ENCODE data around the gene MEX3A. TPM values are rescaled to one million over a fixed set of nuclear protein-coding genes. Genes with fewer than 3 reads are reported as not detected.
"Not testable (repeated sequence)": the region's sequence is repeated elsewhere in the genome, so short reads cannot be mapped to it uniquely, and the experiment has no call there.

The MEX3A gene
- total RNA-seq, 1 experiment from 2014 or later = 5.0 TPM

- BruUV-seq (replicated peaks) = no TSS peak
- peaks cover 30% of the 10 kb centered on the region for H3K36me3 Mint-ChIP-seq (ENCODE audit: insufficient read depth, unreplicated experiment)
- intact Hi-C loops (cut with micrococcal nuclease; ENCODE audit: unreplicated experiment) = no loop called here
- H3K4me3 Mint-ChIP-seq (ENCODE audit: low read depth, unreplicated experiment) = no peak overlapping the region
- CTCF ChIA-PET = no interaction called here
- no peak for TF ChIP-seq CTCF (IDR thresholded peaks at IDR 0.05; ENCODE audit: unreplicated experiment)
- DNase-seq = no peak
- no peaks in the 10 kb centered on the region for H3K4me1 Mint-ChIP-seq (ENCODE audit: low read depth, unreplicated experiment)
- H3K27me3 Mint-ChIP-seq (ENCODE audit: unreplicated experiment) = no peaks in the 10 kb centered on the region
- no peak overlapping the region for H3K27ac Mint-ChIP-seq (ENCODE audit: unreplicated experiment)
- H3K9me3 Mint-ChIP-seq (ENCODE audit: low read depth, unreplicated experiment) = no peaks in the 10 kb centered on the region
Measured at GRCh38 chr1:156072251-156072650, 10.0 kb downstream of the MEX3A start.

- DNase-seq; H3K27me3 Mint-ChIP-seq (ENCODE audit: unreplicated experiment); H3K9me3 Mint-ChIP-seq (ENCODE audit: low read depth, unreplicated experiment); H3K4me1 Mint-ChIP-seq (ENCODE audit: low read depth, unreplicated experiment); H3K27ac Mint-ChIP-seq (ENCODE audit: unreplicated experiment); BruUV-seq (replicated peaks); H3K4me3 Mint-ChIP-seq (ENCODE audit: low read depth, unreplicated experiment); intact Hi-C loops (cut with micrococcal nuclease; ENCODE audit: unreplicated experiment): not testable (repeated sequence)
- peaks cover 39% of the 10 kb centered on the region for H3K36me3 Mint-ChIP-seq (ENCODE audit: insufficient read depth, unreplicated experiment)
- CTCF ChIA-PET = interaction anchor here (0.7 kb wide), 1 partner anchor 88 kb away, joined by 3 read pairs; no protein-coding TSS in a partner anchor
Measured at GRCh38 chr1:156071332-156071816, 10.9 kb downstream of the MEX3A start.

GRCh38 chr1:156070548-156070947 is 11.7 kb downstream of the MEX3A start:
- Mint-ChIP-seq H3K9me3 (ENCODE audit: low read depth, unreplicated experiment) (no peaks in the 10 kb centered on the region), H3K4me1 (ENCODE audit: low read depth, unreplicated experiment) (peaks cover 5% of the 10 kb centered on the region), H3K27me3 (ENCODE audit: unreplicated experiment) (no peaks in the 10 kb centered on the region), H3K27ac (ENCODE audit: unreplicated experiment) (no peak overlapping the region), H3K36me3 (ENCODE audit: insufficient read depth, unreplicated experiment) (peaks cover 45% of the 10 kb centered on the region), H3K4me3 (ENCODE audit: low read depth, unreplicated experiment) (no peak overlapping the region)
- no peak for TF ChIP-seq CTCF (IDR thresholded peaks at IDR 0.05; ENCODE audit: unreplicated experiment)
- CTCF ChIA-PET = interaction anchor here (0.7 kb wide), 1 partner anchor 87 kb away, joined by 3 read pairs; no protein-coding TSS in a partner anchor
- BruUV-seq (replicated peaks) = no TSS peak
- no peak for DNase-seq
- intact Hi-C loops (cut with micrococcal nuclease; ENCODE audit: unreplicated experiment) = no loop called here

GRCh38 chr1:156069490-156070455 is 12.5 kb downstream of the MEX3A start:
- TF ChIP-seq CTCF (IDR thresholded peaks at IDR 0.05; ENCODE audit: unreplicated experiment) = no peak
- intact Hi-C loops (cut with micrococcal nuclease; ENCODE audit: unreplicated experiment) = loop anchor here (5.0 kb wide), 1 partner anchor 127 kb away; the partner anchor contains the start of gene RXFP4
- Mint-ChIP-seq H3K27me3 (ENCODE audit: unreplicated experiment) (no peaks in the 10 kb centered on the region), H3K4me3 (ENCODE audit: low read depth, unreplicated experiment) (no peak overlapping the region), H3K9me3 (ENCODE audit: low read depth, unreplicated experiment) (no peaks in the 10 kb centered on the region), H3K27ac (ENCODE audit: unreplicated experiment) (no peak overlapping the region), H3K4me1 (ENCODE audit: low read depth, unreplicated experiment) (peaks cover 13% of the 10 kb centered on the region), H3K36me3 (ENCODE audit: insufficient read depth, unreplicated experiment) (peaks cover 53% of the 10 kb centered on the region)
- no TSS peak for BruUV-seq (replicated peaks)
- no peak for DNase-seq
- CTCF ChIA-PET = no interaction called here

All from Calu3 (cell line).